HepG2 (cell line): ENCODE results near the gene SPTAN1. TPM values are rescaled to one million over a fixed set of nuclear protein-coding genes. Genes with fewer than 3 reads are reported as not detected.

Experiments
- FOXA1 ChIP-seq, 2 experiments: fragments of 450-650 bp in 1 of 2; sonication (generic) in 1 of 2; formaldehyde crosslinking in 1 of 2; IDR thresholded peaks; 2 replicates each; pipeline versions ENCODE4 v1.4.0 to v1.6.1; 2016 to 2020; ENCODE audit warnings: missing genetic modification reagents in 1 of 2
- IRF1 ChIP-seq: sonication (generic); formaldehyde crosslinking; IDR thresholded peaks from 2 replicates; pipeline ENCODE4 v1.4.0; 2020; ENCODE audit warnings: low read depth, mild to moderate bottlenecking, missing genetic modification reagents
- KDM4B ChIP-seq: sonication (generic); formaldehyde crosslinking; IDR thresholded peaks from 2 replicates; pipeline ENCODE4 v1.4.0; 2020; ENCODE audit warnings: missing genetic modification reagents
- KLF6 ChIP-seq: IDR thresholded peaks from 2 replicates; pipeline ENCODE4 v1.8.0; 2016; ENCODE audit warnings: missing biosample characterization, missing genetic modification reagents
- MEIS2 ChIP-seq: sonication (generic); formaldehyde crosslinking; IDR thresholded peaks from 2 replicates; pipeline ENCODE4 v1.9.0; 2021; ENCODE audit warnings: mild to moderate bottlenecking, missing genetic modification reagents
- MLLT10 ChIP-seq: sonication (generic); formaldehyde crosslinking; IDR thresholded peaks from 2 replicates; pipeline ENCODE4 v1.4.0; 2020; ENCODE audit warnings: missing genetic modification reagents
- RXRA ChIP-seq: sonication (generic); formaldehyde crosslinking; IDR thresholded peaks from 2 replicates; pipeline ENCODE4 v1.5.1; 2020; ENCODE audit warnings: missing genetic modification reagents
- STAT5B ChIP-seq: sonication (generic); formaldehyde crosslinking; IDR thresholded peaks from 2 replicates; pipeline ENCODE4 v1.4.0; 2020; ENCODE audit warnings: missing genetic modification reagents
- THAP7 ChIP-seq: sonication (generic); formaldehyde crosslinking; IDR thresholded peaks from 2 replicates; pipeline ENCODE4 v1.8.1; 2023; ENCODE audit warnings: mild to moderate bottlenecking, missing genetic modification reagents
- TOPORS ChIP-seq: sonication (generic); formaldehyde crosslinking; IDR thresholded peaks from 2 replicates; pipeline ENCODE4 v1.8.0; 2023; ENCODE audit warnings: mild to moderate bottlenecking, missing genetic modification reagents
- TRAFD1 ChIP-seq: sonication (generic); formaldehyde crosslinking; IDR thresholded peaks from 2 replicates; pipeline ENCODE4 v1.5.1; 2020; ENCODE audit warnings: missing genetic modification reagents, mild to moderate bottlenecking, borderline replicate concordance
- ZFP41 ChIP-seq: sonication (generic); formaldehyde crosslinking; IDR thresholded peaks from 2 replicates; pipeline ENCODE4 v1.4.0; 2020; ENCODE audit warnings: mild to moderate bottlenecking, missing genetic modification reagents, borderline replicate concordance
- ZFP62 ChIP-seq: sonication (generic); formaldehyde crosslinking; IDR thresholded peaks from 2 replicates; pipeline ENCODE4 v1.4.0; 2020; ENCODE audit warnings: missing genetic modification reagents
- ZFP90 ChIP-seq: sonication (generic); formaldehyde crosslinking; IDR thresholded peaks from 2 replicates; pipeline ENCODE4 v1.8.0; 2022; ENCODE audit warnings: missing genetic modification reagents, mild to moderate bottlenecking, inconsistent platforms, borderline replicate concordance
- ZNF160 ChIP-seq: sonication (generic); formaldehyde crosslinking; IDR thresholded peaks from 2 replicates; pipeline ENCODE4 v1.8.0; 2022; ENCODE audit warnings: mild to moderate bottlenecking, inconsistent platforms, missing genetic modification reagents
- ZNF274 ChIP-seq: sonication (generic); formaldehyde crosslinking; IDR thresholded peaks from 2 replicates; pipeline ENCODE4 v1.5.1; 2020; ENCODE audit warnings: mild to moderate bottlenecking, missing genetic modification reagents
- ZNF280B ChIP-seq: sonication (generic); formaldehyde crosslinking; IDR thresholded peaks from 2 replicates; pipeline ENCODE4 v1.5.0; 2020; ENCODE audit warnings: missing genetic modification reagents, mild to moderate bottlenecking, borderline replicate concordance
- ZNF546 ChIP-seq: sonication (generic); formaldehyde crosslinking; conservative IDR thresholded peaks from 2 replicates; pipeline ENCODE4 v1.8.1; 2023; ENCODE audit warnings: mild to moderate bottlenecking, missing genetic modification reagents
- ZNF563 ChIP-seq: sonication (generic); formaldehyde crosslinking; IDR thresholded peaks from 2 replicates; pipeline ENCODE4 v1.8.0; 2022; ENCODE audit warnings: mild to moderate bottlenecking, moderate library complexity, missing genetic modification reagents
- ZNF740 ChIP-seq: sonication (generic); formaldehyde crosslinking; IDR thresholded peaks from 2 replicates; pipeline ENCODE4 v1.4.0; 2020; ENCODE audit warnings: missing genetic modification reagents
- ZNF747 ChIP-seq: sonication (generic); formaldehyde crosslinking; IDR thresholded peaks from 2 replicates; pipeline ENCODE4 v1.8.1; 2023; ENCODE audit warnings: missing genetic modification reagents, mild to moderate bottlenecking, borderline replicate concordance
- ZNF816 ChIP-seq: sonication (generic); formaldehyde crosslinking; IDR thresholded peaks from 2 replicates; pipeline ENCODE4 v1.8.0; 2022; ENCODE audit warnings: missing genetic modification reagents, mild to moderate bottlenecking, borderline replicate concordance
- ZZZ3 ChIP-seq: sonication (generic); formaldehyde crosslinking; IDR thresholded peaks from 2 replicates; pipeline ENCODE4 v1.4.0; 2020; ENCODE audit warnings: missing genetic modification reagents, mild to moderate bottlenecking, borderline replicate concordance
- polyA plus RNA-seq, 8 experiments: library from polyadenylated mRNA; depleted of rRNA in 3 of 8; stranded (reverse) in 7 of 8; unstranded in 1 of 8; fragments of >200 nt; fragmentation: Illumina TruSeq in 4 of 8; extraction: Trizol in 4 of 8; gene quantifications; 2 replicates each; pipeline versions ENCODE4 v1.2.1 to v1.2.3, GENCODE V29; 2011 to 2016; ENCODE audit warnings: low read depth in 4 of 8, missing spikeins in 1 of 8, mixed read lengths in 1 of 8; ENCODE audit not compliant: insufficient read depth in 1 of 8
- total RNA-seq, 5 experiments: library from RNA; depleted of rRNA; stranded (reverse); fragments of >200 nt; fragmentation: Illumina TruSeq; extraction: Trizol; gene quantifications; 2 replicates each; pipeline ENCODE4 v1.2.3, GENCODE V29; 2016; ENCODE audit warnings: low read depth in 1 of 5

Gene SPTAN1
- total and polyA plus RNA-seq, 2 of the 13 experiments (the other 11 are each of a cell fraction or from before 2014, with no cell fraction given), result 106 to 111 TPM

GRCh38 chr9:128504485-128505413, 47.6 kb upstream of the SPTAN1 start, which contains the start of gene GLE1 (continued):
- 0 out of 2 replicates have a peak, but pooled peaks have one; percentile 17 for TF ChIP-seq THAP7 (CRISPR knock-in tag)
- TF ChIP-seq RXRA, result peak; percentile 64
- peak; percentile 90; the same call in 1 of the 2 replicates for TF ChIP-seq ZFP90
- no peak for TF ChIP-seq ZFP62 (CRISPR knock-in tag)
- TF ChIP-seq ZNF280B, result no peak
- TF ChIP-seq ZNF563 (CRISPR knock-in tag), result 0 out of 2 replicates have a peak, but pooled peaks have one; percentile 61
- TF ChIP-seq ZFP41 (CRISPR knock-in tag), result no peak
- TF ChIP-seq ZNF546 (CRISPR knock-in tag), result no peak; the same call in 1 of the 2 replicates
- TF ChIP-seq ZNF816, result no peak
- 0 out of 2 replicates have a peak, but pooled peaks have one; percentile 27 for TF ChIP-seq ZNF740 (CRISPR knock-in tag)
- peak; percentile 59; the same call in 1 of the 2 replicates for TF ChIP-seq IRF1 (CRISPR knock-in tag)
- peak; percentile 55; the same call in 1 of the 2 replicates for TF ChIP-seq ZNF274 (CRISPR knock-in tag)
- no peak for TF ChIP-seq FOXA1 (IDR thresholded peaks at IDR 0.05)
- TF ChIP-seq FOXA1 (CRISPR knock-in tag; IDR thresholded peaks at IDR 0.05), result no peak
- TF ChIP-seq ZZZ3 (CRISPR knock-in tag), result no peak
- no peak; the same call in 1 of the 2 replicates for TF ChIP-seq TRAFD1 (CRISPR knock-in tag)
- no peak for TF ChIP-seq TOPORS (CRISPR knock-in tag)
- no peak; the same call in 1 of the 2 replicates for TF ChIP-seq ZNF747 (CRISPR knock-in tag)
- no peak for TF ChIP-seq MLLT10 (CRISPR knock-in tag)
- no peak for TF ChIP-seq KDM4B (CRISPR knock-in tag)
- TF ChIP-seq MEIS2 (CRISPR knock-in tag), result 0 out of 2 replicates have a peak, but pooled peaks have one; percentile 58
- TF ChIP-seq STAT5B, result no peak
- 0 out of 2 replicates have a peak, but pooled peaks have one; percentile 55 for TF ChIP-seq KLF6
- TF ChIP-seq ZNF160 (CRISPR knock-in tag), result peak; percentile 71; the same call in 1 of the 2 replicates
